Fibroblast of villous mesenchyme (primary cell): Measurements from ENCODE around the gene STX8. TPM values are rescaled to one million over a fixed set of nuclear protein-coding genes. Genes with fewer than 3 reads are reported as not detected.

Experiments used
- DNase-seq: peaks from one replicate; pipeline ENCODE4 v3.0.0-alpha.2; 2010; ENCODE audit warnings: low read depth
- H3K4me3 ChIP-seq: 2 replicates; pipeline ENCODE4 v1.5.1; 2011; ENCODE audit warnings: low read depth, mild to moderate bottlenecking, low read length
- total RNA-seq: library from RNA; depleted of rRNA; stranded (reverse); fragments of >200 nt; gene quantifications from 2 replicates; pipeline ENCODE4 v1.2.3, GENCODE V29; 2012
- TF ChIP-seq, protein P1 (sequence below): IDR thresholded peaks from 2 replicates; pipeline ENCODE4 v1.5.1; 2012; ENCODE audit warnings: low read depth, mild to moderate bottlenecking, low read length; ENCODE audit not compliant: insufficient read depth

Gene STX8
- total RNA-seq, 1 donor = 91.1 TPM

DNA sequence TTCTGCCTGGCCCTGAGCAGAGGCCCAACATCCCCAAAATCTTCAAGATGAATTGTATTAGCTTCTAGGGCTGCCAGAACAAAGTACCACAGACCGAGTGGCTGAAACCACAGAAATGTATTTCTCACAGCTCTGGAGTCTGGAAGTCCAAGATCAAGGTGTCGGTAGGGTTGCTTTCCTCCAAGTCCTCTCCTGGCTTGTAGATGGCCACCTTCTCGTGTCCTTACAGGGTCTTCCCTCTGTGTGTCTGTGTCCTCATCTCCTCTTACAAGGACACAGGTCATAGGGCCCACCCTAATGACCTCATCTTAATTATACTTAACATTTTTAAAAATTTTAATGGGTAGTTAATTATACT, 338.6 kb downstream of the STX8 start:
- no peak overlapping the region for H3K4me3 ChIP-seq
- TF ChIP-seq, protein P1, sequence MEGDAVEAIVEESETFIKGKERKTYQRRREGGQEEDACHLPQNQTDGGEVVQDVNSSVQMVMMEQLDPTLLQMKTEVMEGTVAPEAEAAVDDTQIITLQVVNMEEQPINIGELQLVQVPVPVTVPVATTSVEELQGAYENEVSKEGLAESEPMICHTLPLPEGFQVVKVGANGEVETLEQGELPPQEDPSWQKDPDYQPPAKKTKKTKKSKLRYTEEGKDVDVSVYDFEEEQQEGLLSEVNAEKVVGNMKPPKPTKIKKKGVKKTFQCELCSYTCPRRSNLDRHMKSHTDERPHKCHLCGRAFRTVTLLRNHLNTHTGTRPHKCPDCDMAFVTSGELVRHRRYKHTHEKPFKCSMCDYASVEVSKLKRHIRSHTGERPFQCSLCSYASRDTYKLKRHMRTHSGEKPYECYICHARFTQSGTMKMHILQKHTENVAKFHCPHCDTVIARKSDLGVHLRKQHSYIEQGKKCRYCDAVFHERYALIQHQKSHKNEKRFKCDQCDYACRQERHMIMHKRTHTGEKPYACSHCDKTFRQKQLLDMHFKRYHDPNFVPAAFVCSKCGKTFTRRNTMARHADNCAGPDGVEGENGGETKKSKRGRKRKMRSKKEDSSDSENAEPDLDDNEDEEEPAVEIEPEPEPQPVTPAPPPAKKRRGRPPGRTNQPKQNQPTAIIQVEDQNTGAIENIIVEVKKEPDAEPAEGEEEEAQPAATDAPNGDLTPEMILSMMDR = no peak
- DNase-seq = no peak

- H3K4me3 ChIP-seq = no peak overlapping the region
- DNase-seq = no peak
- TF ChIP-seq, protein P1 = no peak
These were observed 339.2 kb downstream of the STX8 start for GRCh38 chr17:9236286-9237052.

DNA sequence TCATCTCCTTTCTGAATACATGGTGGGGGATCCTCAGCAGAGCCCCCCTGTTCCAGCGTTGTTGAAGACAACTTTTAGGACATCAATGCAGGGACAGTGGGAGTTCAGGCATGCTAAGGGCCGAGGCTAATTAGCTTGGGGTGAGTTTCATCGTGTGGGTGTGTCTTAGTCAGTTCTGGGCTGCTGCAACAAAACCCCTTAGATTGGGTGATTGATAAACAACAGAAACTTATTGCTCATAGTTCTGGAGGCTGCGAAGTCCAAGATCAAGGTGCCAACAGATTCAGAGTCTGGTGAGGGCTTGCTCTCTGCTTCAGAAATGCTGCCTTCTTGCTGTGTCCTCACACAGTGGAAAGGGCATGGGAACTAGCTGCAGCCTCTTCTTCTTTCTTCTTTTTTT, 340.3 kb downstream of the STX8 start:
- H3K4me3 ChIP-seq = no peak overlapping the region
- DNase-seq = no peak
- TF ChIP-seq, protein P1 = no peak

GRCh38 chr17:9234389-9234945, 341.2 kb downstream of the STX8 start:
- no peak for DNase-seq
- H3K4me3 ChIP-seq = no peak overlapping the region
- TF ChIP-seq, protein P1 = no peak

GRCh38 chr17:9233761-9234160, 341.9 kb downstream of the STX8 start:
- TF ChIP-seq, protein P1 = no peak
- H3K4me3 ChIP-seq = no peak overlapping the region
- DNase-seq = no peak

GRCh38 chr17:9233271-9233599, 342.4 kb downstream of the STX8 start:
- TF ChIP-seq, protein P1 = no peak
- H3K4me3 ChIP-seq = no peak overlapping the region
- DNase-seq = no peak
